Subcutaneous adipose tissue (tissue), 4 donors: ENCODE measurements around the gene WNK2. TPM values are rescaled to one million over a fixed set of nuclear protein-coding genes. Genes with fewer than 3 reads are reported as not detected.

Experiments used
- total RNA-seq, 4 donors: library from RNA; depleted of rRNA; stranded (reverse); fragments of >200 nt; gene quantifications; one replicate each; pipeline ENCODE4 v1.1.0, GENCODE V29; 2016
- TF ChIP-seq, protein P1 (sequence below): fragments of 450-650 bp; IDR thresholded peaks from one replicate; pipeline ENCODE4 v1.5.1; 2016; ENCODE audit warnings: low read depth, mild to moderate bottlenecking, control low read depth, antibody characterized with exemption, moderate library complexity

WNK2 gene
- total RNA-seq, 4 donors from 2014 or later: not detected

DNA sequence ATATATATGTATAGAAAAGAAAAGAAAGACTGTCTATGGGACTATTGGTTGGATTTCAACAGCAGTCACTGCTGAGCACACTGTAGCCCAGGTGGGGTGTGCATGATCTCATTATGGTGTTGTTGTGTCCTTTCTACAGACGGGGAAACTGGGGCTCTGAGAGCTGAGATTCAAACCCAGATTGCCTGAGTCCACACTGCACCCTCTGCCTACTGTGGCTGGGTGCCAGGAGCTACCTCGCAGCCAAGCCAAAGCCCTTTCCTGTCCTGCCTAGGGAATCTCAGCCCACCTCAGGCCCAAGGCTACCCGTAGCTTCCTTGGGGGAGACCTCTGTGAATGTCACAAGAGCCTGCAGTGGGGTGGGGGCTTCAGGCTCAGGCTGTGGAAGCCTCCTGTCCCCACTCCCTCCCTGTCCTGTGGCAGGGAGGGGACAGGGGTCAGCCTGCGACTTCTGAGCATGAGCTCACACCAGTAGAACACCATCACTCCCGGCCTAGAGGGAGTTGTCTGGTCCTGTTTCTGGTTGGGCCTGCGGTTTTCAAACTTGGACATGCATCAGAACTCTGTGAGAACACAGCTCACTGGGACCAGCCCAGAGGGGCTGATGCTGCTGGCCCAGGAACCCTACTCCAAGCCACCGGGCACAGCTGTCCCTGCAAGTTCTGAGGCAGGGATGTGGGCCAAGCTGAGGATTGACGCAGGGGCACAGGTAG, 42.0 kb upstream of the WNK2 start:
- TF ChIP-seq, protein P1, sequence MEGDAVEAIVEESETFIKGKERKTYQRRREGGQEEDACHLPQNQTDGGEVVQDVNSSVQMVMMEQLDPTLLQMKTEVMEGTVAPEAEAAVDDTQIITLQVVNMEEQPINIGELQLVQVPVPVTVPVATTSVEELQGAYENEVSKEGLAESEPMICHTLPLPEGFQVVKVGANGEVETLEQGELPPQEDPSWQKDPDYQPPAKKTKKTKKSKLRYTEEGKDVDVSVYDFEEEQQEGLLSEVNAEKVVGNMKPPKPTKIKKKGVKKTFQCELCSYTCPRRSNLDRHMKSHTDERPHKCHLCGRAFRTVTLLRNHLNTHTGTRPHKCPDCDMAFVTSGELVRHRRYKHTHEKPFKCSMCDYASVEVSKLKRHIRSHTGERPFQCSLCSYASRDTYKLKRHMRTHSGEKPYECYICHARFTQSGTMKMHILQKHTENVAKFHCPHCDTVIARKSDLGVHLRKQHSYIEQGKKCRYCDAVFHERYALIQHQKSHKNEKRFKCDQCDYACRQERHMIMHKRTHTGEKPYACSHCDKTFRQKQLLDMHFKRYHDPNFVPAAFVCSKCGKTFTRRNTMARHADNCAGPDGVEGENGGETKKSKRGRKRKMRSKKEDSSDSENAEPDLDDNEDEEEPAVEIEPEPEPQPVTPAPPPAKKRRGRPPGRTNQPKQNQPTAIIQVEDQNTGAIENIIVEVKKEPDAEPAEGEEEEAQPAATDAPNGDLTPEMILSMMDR: no peak

DNA sequence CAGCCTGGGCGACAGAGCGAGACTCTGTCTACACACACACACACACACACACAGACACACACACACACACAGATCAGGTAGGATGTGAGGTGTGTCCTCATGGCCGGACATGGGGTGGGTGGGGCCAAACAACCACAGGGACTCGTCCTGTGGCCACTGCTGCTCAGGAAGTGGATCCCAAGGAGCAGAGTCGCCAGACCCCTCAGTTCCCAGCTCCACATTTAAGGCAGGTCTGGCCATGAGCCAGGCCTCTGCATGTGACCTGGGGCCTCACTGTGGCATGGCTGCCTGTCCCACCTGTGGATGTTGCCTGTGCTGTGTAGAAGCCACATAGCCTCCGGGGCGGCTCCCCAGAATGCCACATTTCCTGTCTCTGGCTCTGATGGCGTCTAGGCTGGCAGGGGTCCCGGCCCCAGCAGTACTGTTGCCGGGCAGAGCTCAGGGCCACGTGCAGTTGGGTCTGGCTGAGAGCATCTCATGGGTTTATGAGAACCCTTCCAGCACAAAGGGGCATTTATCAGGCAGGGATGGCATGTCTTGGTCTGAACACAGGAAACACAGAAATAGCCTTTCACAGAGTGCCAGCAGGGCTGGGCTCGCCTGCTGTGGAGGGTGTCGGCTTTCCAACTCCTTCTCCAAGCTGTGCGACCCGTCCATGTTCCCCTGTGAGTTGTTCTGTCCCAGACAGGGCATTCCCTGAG, 40.0 kb upstream of the WNK2 start:
- TF ChIP-seq, protein P1: no peak

DNA sequence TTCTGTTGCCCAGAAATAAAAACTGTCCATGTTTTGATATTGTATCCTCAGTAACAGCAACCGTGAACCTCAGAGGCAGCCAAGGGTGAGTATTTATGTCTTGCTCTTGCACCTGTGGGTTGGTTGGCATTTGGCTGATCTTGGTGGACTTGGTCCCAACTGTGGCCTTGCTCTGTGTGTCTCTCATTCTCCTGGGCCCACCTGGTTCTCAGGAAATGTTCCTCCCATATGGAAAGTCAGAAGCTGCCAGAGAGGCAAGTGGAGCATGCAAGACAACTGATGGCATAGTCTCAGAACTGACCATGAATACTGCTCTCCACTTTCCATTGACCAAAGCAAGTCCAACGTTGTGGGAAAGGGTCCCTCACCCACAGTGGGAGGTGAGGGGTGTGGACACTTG, 36.3 kb upstream of the WNK2 start:
- TF ChIP-seq, protein P1: no peak

DNA sequence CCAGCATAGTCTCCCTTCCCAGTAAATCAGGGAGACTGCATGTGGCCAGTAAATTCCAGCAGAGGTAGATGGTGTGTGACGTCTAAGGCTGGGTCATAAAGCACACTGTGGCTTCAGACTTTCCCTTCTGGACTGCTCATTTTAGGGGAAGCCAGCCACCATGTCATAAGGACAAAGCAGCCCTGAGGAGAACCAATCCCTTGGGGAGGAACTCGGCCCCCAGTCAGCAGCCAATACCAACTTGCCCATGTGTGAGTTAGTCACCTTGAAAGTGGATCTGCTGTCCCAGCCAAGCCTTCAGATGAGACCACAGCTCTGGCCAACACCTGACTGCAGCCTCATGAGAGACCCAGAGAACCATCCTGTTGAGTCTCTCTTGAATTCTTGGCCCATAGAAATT, 35.2 kb upstream of the WNK2 start:
- TF ChIP-seq, protein P1: no peak

DNA sequence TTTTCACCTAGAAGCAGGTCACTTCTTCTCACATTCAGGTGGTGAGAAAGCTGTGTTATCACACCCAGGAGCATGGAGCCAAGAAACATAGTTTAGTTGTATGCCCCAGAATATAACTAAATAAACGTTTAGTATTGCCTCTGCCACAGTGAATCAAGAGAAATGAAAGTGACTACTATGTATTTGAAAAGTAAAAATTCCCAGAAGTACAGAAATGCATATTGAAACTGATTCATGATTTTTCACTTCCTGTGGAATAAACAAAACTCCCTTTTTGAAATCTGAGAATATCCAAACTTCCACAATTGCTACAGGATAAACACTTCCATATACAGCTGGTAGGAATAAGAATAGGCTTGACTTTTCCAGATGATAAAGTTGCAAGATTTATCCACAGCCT, 34.6 kb upstream of the WNK2 start:
- TF ChIP-seq, protein P1: no peak

DNA sequence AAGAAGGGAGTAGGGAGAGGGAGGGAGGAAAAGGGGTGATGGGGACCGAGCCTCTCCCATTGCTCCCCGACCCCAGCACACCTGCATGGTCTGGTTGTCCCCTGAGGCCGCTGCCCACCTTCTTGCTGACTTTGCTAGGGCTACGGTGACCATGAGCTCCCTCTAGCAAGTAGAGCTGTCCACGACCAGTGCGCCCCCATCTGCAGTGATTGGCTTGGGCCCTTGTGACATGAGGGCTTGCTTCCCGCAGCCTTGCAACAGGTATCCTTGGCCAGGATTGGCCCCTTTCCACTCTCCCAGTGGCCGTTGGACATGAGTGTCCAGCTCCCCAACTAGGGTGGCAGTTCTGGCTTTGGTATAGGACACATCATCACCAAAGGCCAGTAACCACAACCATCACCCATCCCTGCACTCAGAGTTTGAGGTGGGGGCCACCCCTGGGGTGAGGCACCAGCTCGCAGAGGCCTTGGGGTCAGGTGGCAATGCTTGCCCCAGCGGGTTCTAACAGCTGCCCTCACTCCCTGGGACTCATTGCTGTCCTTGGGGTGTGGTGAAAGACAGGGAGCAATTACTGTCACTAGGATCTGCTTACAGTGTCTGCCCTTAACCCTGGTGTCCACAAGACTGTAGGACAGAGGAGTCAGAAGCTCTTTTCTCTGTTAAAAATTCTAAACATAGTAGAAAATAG, 32.7 kb upstream of the WNK2 start:
- TF ChIP-seq, protein P1: no peak

DNA sequence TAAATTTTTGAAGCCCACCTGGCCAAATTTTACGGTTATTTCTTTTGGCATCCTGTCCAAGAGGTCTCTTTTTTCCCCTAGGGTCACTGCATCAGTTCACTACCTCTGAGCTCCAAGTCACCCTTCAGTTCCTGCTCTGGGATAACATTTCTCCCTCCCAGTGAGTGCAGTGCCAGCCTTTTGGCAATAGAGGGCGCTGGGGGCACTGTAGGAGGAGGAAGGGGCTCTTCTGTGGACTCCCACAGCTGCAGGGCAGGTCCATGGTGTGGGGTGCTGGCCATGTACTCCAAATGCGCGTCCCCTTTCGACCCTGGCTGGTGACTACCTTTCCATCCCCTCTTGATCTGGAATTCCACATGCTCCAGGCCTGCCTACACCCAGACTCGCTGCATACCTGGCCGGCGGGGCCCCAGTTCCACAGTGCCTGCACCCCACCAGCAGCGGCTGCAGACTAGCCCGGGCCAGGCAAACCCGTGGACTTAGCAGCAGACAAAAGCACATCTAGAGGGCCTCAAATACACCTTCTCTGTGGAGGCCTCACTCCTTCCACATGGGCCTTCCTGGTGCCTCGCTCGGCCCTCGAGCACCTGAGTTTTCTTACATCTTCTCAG, 29.5 kb upstream of the WNK2 start:
- TF ChIP-seq, protein P1: no peak
